BLaER1 treated with 17β-estradiol and CSF1 and Interleukin-3, amounts not matched to agents 10 nM and 100 nM (cell line): ENCODE results near the gene SLC8B1.

Experiments
- H3K27ac ChIP-seq, 11 experiments: shearing (Covaris generic); formaldehyde crosslinking; 2 replicates each; pipeline ENCODE4 v1.8.1; 2022
- H3K27me3 ChIP-seq, 11 experiments: shearing (Covaris generic); formaldehyde crosslinking; 2 replicates each; pipeline ENCODE4 v1.8.1; 2022
- H3K36me3 ChIP-seq, 11 experiments: shearing (Covaris generic); formaldehyde crosslinking; 2 replicates each; pipeline ENCODE4 v1.8.1; 2022
- H3K4me1 ChIP-seq, 10 experiments: shearing (Covaris generic); formaldehyde crosslinking; 2 replicates each; pipeline ENCODE4 v1.8.1; 2022
- H3K4me2 ChIP-seq, 11 experiments: shearing (Covaris generic); formaldehyde crosslinking; 2 replicates each; pipeline ENCODE4 v1.8.1; 2022
- H3K4me3 ChIP-seq, 10 experiments: shearing (Covaris generic); formaldehyde crosslinking; 2 replicates each; pipeline ENCODE4 v1.8.1; 2022
- H3K9ac ChIP-seq, 11 experiments: shearing (Covaris generic); formaldehyde crosslinking; 2 replicates each; pipeline ENCODE4 v1.8.1; 2022
- H3K9me3 ChIP-seq, 11 experiments: shearing (Covaris generic); formaldehyde crosslinking; replicated peaks in 1 of 11; 2 replicates each; pipeline ENCODE4 v1.8.1; 2022
- H4K20me1 ChIP-seq, 11 experiments: shearing (Covaris generic); formaldehyde crosslinking; 2 replicates each; pipeline ENCODE4 v1.8.1; 2022
- Cebpa-rat ChIP-seq, 11 experiments: shearing (Covaris generic); IDR thresholded peaks; 2 replicates each; pipeline ENCODE4 v1.8.1; 2022

SLC8B1 gene

GRCh38 chr12:113322343-113322742 lies 12.6 kb downstream of the SLC8B1 start:
- TF ChIP-seq Cebpa-rat (IDR thresholded peaks at IDR 0.05) = no peak
- peaks cover 0 to 18% (median 9%) of the 10 kb centered on the region in 11 experiments; a peak in 11 of 22 replicates for H3K9me3 ChIP-seq
- peaks cover 0 to 75% (median 23%) of the 10 kb centered on the region in 11 experiments; a peak in 15 of 22 replicates for H3K36me3 ChIP-seq
- H3K4me3 ChIP-seq = no peak overlapping the region
- peaks cover 11 to 28% (median 15%) of the 10 kb centered on the region in 10 experiments for H3K4me1 ChIP-seq
- H3K27me3 ChIP-seq = no peaks in the 10 kb centered on the region
- no peak overlapping the region for H3K9ac ChIP-seq
- peak overlapping the region in 2 of 11 experiments; percentile 20 to 50; a peak in 4 of 22 replicates for H3K4me2 ChIP-seq
- peaks cover 0 to 24% (median 0%) of the 10 kb centered on the region in 11 experiments; a peak in 5 of 22 replicates for H4K20me1 ChIP-seq
- H3K27ac ChIP-seq = peak overlapping the region in 3 of 11 experiments; percentile 18 to 61 (median 55); a peak in 5 of 22 replicates

GRCh38 chr12:113320401-113320800 lies 14.5 kb downstream of the SLC8B1 start:
- peaks cover 0 to 20% (median 0%) of the 10 kb centered on the region in 11 experiments; a peak in 5 of 22 replicates for H4K20me1 ChIP-seq
- H3K27me3 ChIP-seq = no peaks in the 10 kb centered on the region
- H3K4me3 ChIP-seq = no peak overlapping the region
- peaks cover 0 to 16% (median 5%) of the 10 kb centered on the region in 10 experiments; a peak in 8 of 20 replicates for H3K4me1 ChIP-seq
- TF ChIP-seq Cebpa-rat (IDR thresholded peaks at IDR 0.05) = no peak
- no peak overlapping the region for H3K27ac ChIP-seq
- peaks cover 0 to 18% (median 9%) of the 10 kb centered on the region in 11 experiments; a peak in 11 of 22 replicates for H3K9me3 ChIP-seq
- no peak overlapping the region for H3K4me2 ChIP-seq
- H3K36me3 ChIP-seq = peaks cover 0 to 87% (median 23%) of the 10 kb centered on the region in 11 experiments; a peak in 15 of 22 replicates
- no peak overlapping the region for H3K9ac ChIP-seq

GRCh38 chr12:113318900-113319628 lies 15.8 kb downstream of the SLC8B1 start:
- TF ChIP-seq Cebpa-rat (IDR thresholded peaks at IDR 0.05) = no peak
- Histone ChIP-seq H3K4me2 (no peak overlapping the region), H3K9ac (no peak overlapping the region), H3K9me3 (peaks cover 0 to 18% (median 9%) of the 10 kb centered on the region in 11 experiments; a peak in 11 of 22 replicates), H3K4me3 (no peak overlapping the region), H4K20me1 (peaks cover 0 to 28% (median 0%) of the 10 kb centered on the region in 11 experiments; a peak in 5 of 22 replicates), H3K36me3 (peaks cover 0 to 95% (median 23%) of the 10 kb centered on the region in 11 experiments; a peak in 15 of 22 replicates), H3K27me3 (no peaks in the 10 kb centered on the region), H3K27ac (no peak overlapping the region), H3K4me1 (peaks cover 0 to 21% (median 5%) of the 10 kb centered on the region in 10 experiments; a peak in 8 of 20 replicates)

- Histone ChIP-seq H3K9ac (no peak overlapping the region), H3K4me2 (no peak overlapping the region), H3K4me3 (no peak overlapping the region), H3K27ac (no peak overlapping the region), H3K27me3 (no peaks in the 10 kb centered on the region), H3K4me1 (peaks cover 0 to 19% (median 5%) of the 10 kb centered on the region in 10 experiments; a peak in 8 of 20 replicates), H4K20me1 (peaks cover 0 to 31% (median 0%) of the 10 kb centered on the region in 11 experiments; a peak in 5 of 22 replicates), H3K36me3 (peaks cover 0 to 95% (median 23%) of the 10 kb centered on the region in 11 experiments; a peak in 15 of 22 replicates), H3K9me3 (peaks cover 0 to 15% (median 7%) of the 10 kb centered on the region in 11 experiments; a peak in 11 of 22 replicates)
- no peak for TF ChIP-seq Cebpa-rat (IDR thresholded peaks at IDR 0.05)
These were observed 16.8 kb downstream of the SLC8B1 start for GRCh38 chr12:113318046-113318656.

GRCh38 chr12:113317122-113317521 lies 17.8 kb downstream of the SLC8B1 start:
- no peak for TF ChIP-seq Cebpa-rat (IDR thresholded peaks at IDR 0.05)
- Histone ChIP-seq H3K4me1 (peaks cover 0 to 8% (median 2%) of the 10 kb centered on the region in 10 experiments; a peak in 8 of 20 replicates), H3K9me3 (peaks cover 0 to 11% (median 1%) of the 10 kb centered on the region in 11 experiments; a peak in 3 of 22 replicates), H3K36me3 (peaks cover 0 to 98% (median 18%) of the 10 kb centered on the region in 11 experiments; a peak in 15 of 22 replicates), H3K4me3 (no peak overlapping the region), H3K27me3 (no peaks in the 10 kb centered on the region), H3K27ac (no peak overlapping the region), H4K20me1 (peaks cover 0 to 31% (median 0%) of the 10 kb centered on the region in 11 experiments; a peak in 6 of 22 replicates), H3K9ac (no peak overlapping the region), H3K4me2 (no peak overlapping the region)

GRCh38 chr12:113316155-113316554 lies 18.8 kb downstream of the SLC8B1 start:
- Histone ChIP-seq H3K27ac (no peak overlapping the region), H3K4me1 (peaks cover 0 to 5% (median 0%) of the 10 kb centered on the region in 10 experiments; a peak in 1 of 20 replicates), H3K27me3 (no peaks in the 10 kb centered on the region), H4K20me1 (peaks cover 0 to 31% (median 0%) of the 10 kb centered on the region in 11 experiments; a peak in 6 of 22 replicates), H3K4me2 (no peak overlapping the region), H3K4me3 (no peak overlapping the region), H3K9ac (no peak overlapping the region), H3K36me3 (peaks cover 0 to 99% (median 13%) of the 10 kb centered on the region in 11 experiments; a peak in 15 of 22 replicates), H3K9me3 (peaks cover 0 to 5% (median 0%) of the 10 kb centered on the region in 11 experiments; a peak in 3 of 22 replicates)
- TF ChIP-seq Cebpa-rat (IDR thresholded peaks at IDR 0.05) = no peak

- Histone ChIP-seq H3K9me3 (no peaks in the 10 kb centered on the region), H3K27me3 (no peaks in the 10 kb centered on the region), H3K4me1 (peaks cover 0 to 5% (median 0%) of the 10 kb centered on the region in 10 experiments; a peak in 1 of 20 replicates), H4K20me1 (peaks cover 0 to 25% (median 0%) of the 10 kb centered on the region in 11 experiments; a peak in 6 of 22 replicates), H3K9ac (0 out of 22 replicates have a peak overlapping the region, but pooled peaks of 1 of the 11 experiments have one; percentile 1), H3K36me3 (peaks cover 0 to 99% (median 10%) of the 10 kb centered on the region in 11 experiments; a peak in 13 of 22 replicates), H3K4me2 (no peak overlapping the region), H3K4me3 (no peak overlapping the region), H3K27ac (no peak overlapping the region)
- TF ChIP-seq Cebpa-rat (IDR thresholded peaks at IDR 0.05) = no peak
These were observed 19.6 kb downstream of the SLC8B1 start for GRCh38 chr12:113315358-113315757.

GRCh38 chr12:113314121-113314529 lies 20.8 kb downstream of the SLC8B1 start:
- Histone ChIP-seq H3K27me3 (no peaks in the 10 kb centered on the region), H3K27ac (no peak overlapping the region), H4K20me1 (peaks cover 0 to 20% (median 0%) of the 10 kb centered on the region in 11 experiments; a peak in 4 of 22 replicates), H3K4me2 (no peak overlapping the region; a peak in 1 of 22 replicates), H3K9me3 (no peaks in the 10 kb centered on the region), H3K36me3 (peaks cover 0 to 99% (median 10%) of the 10 kb centered on the region in 11 experiments; a peak in 13 of 22 replicates), H3K4me1 (peaks cover 0 to 5% (median 0%) of the 10 kb centered on the region in 10 experiments; a peak in 1 of 20 replicates), H3K4me3 (no peak overlapping the region), H3K9ac (no peak overlapping the region; a peak in 2 of 22 replicates)
- TF ChIP-seq Cebpa-rat (IDR thresholded peaks at IDR 0.05) = no peak
